Neural cell (in vitro differentiated cells): ENCODE measurements around the gene DLG2. TPM values are rescaled to one million over a fixed set of nuclear protein-coding genes. Genes with fewer than 3 reads are reported as not detected.

Source experiments
- H2AFZ ChIP-seq: fragments of 200-600, 300-800 bp; sonication (generic), shearing (Covaris generic); 2 replicates; pipeline ENCODE4 v1.6.0; 2014; ENCODE audit warnings: low read depth, mild to moderate bottlenecking, antibody characterized with exemption, low read length, moderate library complexity
- H3F3A ChIP-seq: fragments of 200-600 bp; shearing (Covaris generic); 2 replicates; pipeline ENCODE4 v1.6.1; 2016; ENCODE audit warnings: mild to moderate bottlenecking, moderate library complexity, mixed read lengths, antibody characterized with exemption, low read length; ENCODE audit not compliant: insufficient read depth, poor library complexity, severe bottlenecking
- H3K27ac ChIP-seq: fragments of 200-600, 300-800 bp; sonication (generic), shearing (Covaris generic); 2 replicates; pipeline ENCODE4 v1.5.1; 2014; ENCODE audit warnings: mild to moderate bottlenecking, low read length, moderate library complexity
- H3K27me3 ChIP-seq: fragments of 300-800, 200-600 bp; sonication (generic), shearing (Covaris generic); 2 replicates; pipeline ENCODE4 v1.6.0; 2014; ENCODE audit warnings: mild to moderate bottlenecking, low read depth, low read length, moderate library complexity; ENCODE audit not compliant: insufficient read depth
- H3K36me3 ChIP-seq: fragments of 300-800, 200-600 bp; sonication (generic), shearing (Covaris generic); 2 replicates; pipeline ENCODE4 v1.5.1; 2014; ENCODE audit warnings: mild to moderate bottlenecking, antibody characterized with exemption, low read length, moderate library complexity; ENCODE audit not compliant: insufficient read depth
- H3K4me2 ChIP-seq: fragments of 300-800, 200-600 bp; sonication (generic), shearing (Covaris generic); 2 replicates; pipeline ENCODE4 v1.6.0; 2014; ENCODE audit warnings: mild to moderate bottlenecking, low read length
- H3K4me3 ChIP-seq: fragments of 300-800, 200-600 bp; sonication (generic), shearing (Covaris generic); 2 replicates; pipeline ENCODE4 v1.5.1; 2014; ENCODE audit warnings: mild to moderate bottlenecking, low read length, moderate library complexity
- H3K79me2 ChIP-seq: fragments of 200-600 bp; shearing (Covaris generic); replicated peaks from 2 replicates; pipeline ENCODE4 v1.6.0; 2014; ENCODE audit warnings: mild to moderate bottlenecking, low read length, moderate library complexity; ENCODE audit not compliant: insufficient read depth
- H3K9ac ChIP-seq: fragments of 300-800, 200-600 bp; sonication (generic), shearing (Covaris generic); 2 replicates; pipeline ENCODE4 v1.6.1; 2016; ENCODE audit warnings: mild to moderate bottlenecking, low read length, mixed read lengths
- H3K9me2 ChIP-seq: fragments of 200-600 bp; shearing (Covaris generic); 2 replicates; pipeline ENCODE4 v1.6.1; 2016; ENCODE audit warnings: mild to moderate bottlenecking, low read length, mixed read lengths; ENCODE audit not compliant: insufficient read depth
- H3K9me3 ChIP-seq: fragments of 200-600, 300-800 bp; sonication (generic), shearing (Covaris generic); 2 replicates; pipeline ENCODE4 v1.6.1; 2016; ENCODE audit warnings: mild to moderate bottlenecking, mixed run types, low read length, moderate library complexity, mixed read lengths
- H4K20me1 ChIP-seq: fragments of 200-600 bp; shearing (Covaris generic); 2 replicates; pipeline ENCODE4 v1.6.1; 2016; ENCODE audit warnings: mild to moderate bottlenecking, mixed run types; ENCODE audit not compliant: insufficient read depth
- EZH2 ChIP-seq: fragments of 200-600, 300-800 bp; shearing (Covaris generic), sonication (generic); IDR thresholded peaks from 2 replicates; pipeline ENCODE4 v1.6.1; 2014; ENCODE audit warnings: antibody characterized with exemption, low read length, borderline replicate concordance, mild to moderate bottlenecking; ENCODE audit not compliant: insufficient read depth, poor library complexity, severe bottlenecking
- MXI1 ChIP-seq: fragments of 450-650 bp; conservative IDR thresholded peaks from 2 replicates; pipeline ENCODE4 v1.6.1; 2014; ENCODE audit warnings: antibody characterized with exemption, mild to moderate bottlenecking; ENCODE audit not compliant: poor library complexity, severe bottlenecking
- POLR2AphosphoS5 ChIP-seq: IDR thresholded peaks from 2 replicates; pipeline ENCODE4 v1.6.1; 2012
- RAD21 ChIP-seq: fragments of 450-650 bp; conservative IDR thresholded peaks from 2 replicates; pipeline ENCODE4 v1.6.1; 2014; ENCODE audit warnings: antibody characterized with exemption, mild to moderate bottlenecking, moderate library complexity
- SMC3 ChIP-seq: fragments of 450-650 bp; conservative IDR thresholded peaks from 2 replicates; pipeline ENCODE4 v1.6.1; 2014; ENCODE audit warnings: antibody characterized with exemption, mild to moderate bottlenecking, moderate library complexity; ENCODE audit not compliant: poor library complexity
- TAF1 ChIP-seq: IDR thresholded peaks from 2 replicates; pipeline ENCODE4 v1.6.1; 2012; ENCODE audit warnings: low read depth
- polyA plus RNA-seq: library from polyadenylated mRNA; depleted of rRNA; stranded (reverse); fragments of >200 nt; gene quantifications from 2 replicates; pipeline ENCODE4 v1.2.3, GENCODE V29; 2014
- TF ChIP-seq, protein P1 (sequence below): fragments of 450-650 bp; IDR thresholded peaks from 2 replicates; pipeline ENCODE4 v1.5.1; 2014; ENCODE audit warnings: antibody characterized with exemption, mild to moderate bottlenecking, moderate library complexity; ENCODE audit not compliant: poor library complexity, severe bottlenecking
- TF ChIP-seq, protein P2 (sequence below): IDR thresholded peaks from 2 replicates; pipeline ENCODE4 v1.6.1; 2012; ENCODE audit warnings: borderline replicate concordance

DLG2 gene
- polyA plus RNA-seq, 1 donor from 2014 or later = 179 TPM

DNA sequence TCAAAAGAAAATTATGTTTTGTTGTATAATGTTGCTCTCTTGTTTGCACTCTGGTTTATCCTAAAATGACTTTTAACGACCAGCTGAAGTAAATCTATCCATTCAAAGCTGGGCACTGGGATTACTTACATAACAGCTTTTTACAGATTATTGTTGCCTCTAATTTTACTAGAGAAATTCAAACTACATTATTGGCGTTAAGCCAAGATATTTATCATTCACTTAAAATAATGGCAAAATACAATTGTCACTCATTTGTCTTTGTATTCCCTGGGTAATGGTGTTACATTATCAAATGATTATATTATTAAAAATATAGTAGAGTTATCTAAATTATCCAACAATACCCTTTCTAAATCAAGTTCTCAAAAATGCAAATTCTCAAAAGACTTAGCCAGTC, 30.3 kb downstream of the DLG2 start:
- Histone ChIP-seq H3F3A (no peaks in the 10 kb centered on the region), H2AFZ (no peak overlapping the region), H3K4me3 (no peak overlapping the region), H3K79me2 (no peaks in the 10 kb centered on the region), H4K20me1 (no peaks in the 10 kb centered on the region), H3K9ac (no peak overlapping the region), H3K27me3 (no peaks in the 10 kb centered on the region), H3K9me2 (no peaks in the 10 kb centered on the region), H3K36me3 (no peaks in the 10 kb centered on the region), H3K4me2 (no peak overlapping the region), H3K9me3 (no peaks in the 10 kb centered on the region), H3K27ac (no peak overlapping the region)
- no peak for TF ChIP-seq MXI1
- TF ChIP-seq, protein P1, sequence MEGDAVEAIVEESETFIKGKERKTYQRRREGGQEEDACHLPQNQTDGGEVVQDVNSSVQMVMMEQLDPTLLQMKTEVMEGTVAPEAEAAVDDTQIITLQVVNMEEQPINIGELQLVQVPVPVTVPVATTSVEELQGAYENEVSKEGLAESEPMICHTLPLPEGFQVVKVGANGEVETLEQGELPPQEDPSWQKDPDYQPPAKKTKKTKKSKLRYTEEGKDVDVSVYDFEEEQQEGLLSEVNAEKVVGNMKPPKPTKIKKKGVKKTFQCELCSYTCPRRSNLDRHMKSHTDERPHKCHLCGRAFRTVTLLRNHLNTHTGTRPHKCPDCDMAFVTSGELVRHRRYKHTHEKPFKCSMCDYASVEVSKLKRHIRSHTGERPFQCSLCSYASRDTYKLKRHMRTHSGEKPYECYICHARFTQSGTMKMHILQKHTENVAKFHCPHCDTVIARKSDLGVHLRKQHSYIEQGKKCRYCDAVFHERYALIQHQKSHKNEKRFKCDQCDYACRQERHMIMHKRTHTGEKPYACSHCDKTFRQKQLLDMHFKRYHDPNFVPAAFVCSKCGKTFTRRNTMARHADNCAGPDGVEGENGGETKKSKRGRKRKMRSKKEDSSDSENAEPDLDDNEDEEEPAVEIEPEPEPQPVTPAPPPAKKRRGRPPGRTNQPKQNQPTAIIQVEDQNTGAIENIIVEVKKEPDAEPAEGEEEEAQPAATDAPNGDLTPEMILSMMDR = no peak
- TF ChIP-seq, protein P2, sequence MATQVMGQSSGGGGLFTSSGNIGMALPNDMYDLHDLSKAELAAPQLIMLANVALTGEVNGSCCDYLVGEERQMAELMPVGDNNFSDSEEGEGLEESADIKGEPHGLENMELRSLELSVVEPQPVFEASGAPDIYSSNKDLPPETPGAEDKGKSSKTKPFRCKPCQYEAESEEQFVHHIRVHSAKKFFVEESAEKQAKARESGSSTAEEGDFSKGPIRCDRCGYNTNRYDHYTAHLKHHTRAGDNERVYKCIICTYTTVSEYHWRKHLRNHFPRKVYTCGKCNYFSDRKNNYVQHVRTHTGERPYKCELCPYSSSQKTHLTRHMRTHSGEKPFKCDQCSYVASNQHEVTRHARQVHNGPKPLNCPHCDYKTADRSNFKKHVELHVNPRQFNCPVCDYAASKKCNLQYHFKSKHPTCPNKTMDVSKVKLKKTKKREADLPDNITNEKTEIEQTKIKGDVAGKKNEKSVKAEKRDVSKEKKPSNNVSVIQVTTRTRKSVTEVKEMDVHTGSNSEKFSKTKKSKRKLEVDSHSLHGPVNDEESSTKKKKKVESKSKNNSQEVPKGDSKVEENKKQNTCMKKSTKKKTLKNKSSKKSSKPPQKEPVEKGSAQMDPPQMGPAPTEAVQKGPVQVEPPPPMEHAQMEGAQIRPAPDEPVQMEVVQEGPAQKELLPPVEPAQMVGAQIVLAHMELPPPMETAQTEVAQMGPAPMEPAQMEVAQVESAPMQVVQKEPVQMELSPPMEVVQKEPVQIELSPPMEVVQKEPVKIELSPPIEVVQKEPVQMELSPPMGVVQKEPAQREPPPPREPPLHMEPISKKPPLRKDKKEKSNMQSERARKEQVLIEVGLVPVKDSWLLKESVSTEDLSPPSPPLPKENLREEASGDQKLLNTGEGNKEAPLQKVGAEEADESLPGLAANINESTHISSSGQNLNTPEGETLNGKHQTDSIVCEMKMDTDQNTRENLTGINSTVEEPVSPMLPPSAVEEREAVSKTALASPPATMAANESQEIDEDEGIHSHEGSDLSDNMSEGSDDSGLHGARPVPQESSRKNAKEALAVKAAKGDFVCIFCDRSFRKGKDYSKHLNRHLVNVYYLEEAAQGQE = no peak
- TF ChIP-seq EZH2 = no peak
- TF ChIP-seq RAD21 = no peak
- no peak for TF ChIP-seq TAF1
- TF ChIP-seq SMC3 = no peak
- no peak for TF ChIP-seq POLR2AphosphoS5

DNA sequence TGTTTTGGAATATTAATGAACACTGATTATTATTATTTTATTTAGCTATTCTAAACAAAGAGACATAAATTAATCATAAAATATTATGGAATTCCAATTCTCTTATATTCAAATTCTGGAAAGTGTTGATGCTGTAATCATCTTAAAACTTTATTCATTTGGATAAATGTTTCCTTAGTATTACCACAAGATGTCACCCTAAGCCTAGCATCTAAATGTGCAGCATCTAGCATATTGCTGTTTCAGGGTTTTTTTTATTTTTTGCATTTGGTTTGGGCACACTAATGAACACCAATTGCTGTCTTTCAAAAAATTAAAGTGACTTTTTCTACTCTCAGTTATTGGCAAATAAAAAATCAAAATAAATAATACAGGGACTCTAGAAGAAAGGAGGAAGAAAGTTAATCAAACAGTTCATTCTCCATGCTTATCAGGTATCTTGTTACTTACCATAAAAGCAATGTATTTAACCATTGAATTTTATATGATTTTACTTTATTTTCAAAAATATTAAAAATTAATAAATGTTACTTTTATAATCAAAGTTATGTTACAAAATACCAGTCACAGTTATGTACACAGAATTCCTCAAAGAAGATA, 31.8 kb downstream of the DLG2 start:
- Histone ChIP-seq H3K4me2 (no peak overlapping the region), H3K9ac (no peak overlapping the region), H3K79me2 (no peaks in the 10 kb centered on the region), H3K4me3 (no peak overlapping the region), H3F3A (no peaks in the 10 kb centered on the region), H3K9me3 (no peaks in the 10 kb centered on the region), H3K36me3 (no peaks in the 10 kb centered on the region), H2AFZ (no peak overlapping the region), H4K20me1 (no peaks in the 10 kb centered on the region), H3K27me3 (no peaks in the 10 kb centered on the region), H3K9me2 (no peaks in the 10 kb centered on the region), H3K27ac (no peak overlapping the region)
- peak; percentile 91 for TF ChIP-seq RAD21
- no peak for TF ChIP-seq TAF1
- TF ChIP-seq, protein P2 = no peak
- no peak for TF ChIP-seq MXI1
- TF ChIP-seq, protein P1 = peak; percentile 80
- peak; percentile 85 for TF ChIP-seq SMC3
- TF ChIP-seq EZH2 = no peak
